Sigmoid colon (tissue), 4 donors: ENCODE measurements around the gene KCNK6.

ENCODE experiments used
- EP300 ChIP-seq, 4 donors: sonication (generic); formaldehyde crosslinking; IDR thresholded peaks; one replicate each; pipeline ENCODE4 v1.6.1; 2017; ENCODE audit warnings: antibody characterized with exemption in 4 of 4
- POLR2A ChIP-seq, 2 donors: fragments of 450-650 bp; IDR thresholded peaks; one replicate each; pipeline ENCODE4 v1.6.1; 2016; ENCODE audit warnings: antibody characterized with exemption in 2 of 2, mild to moderate bottlenecking in 2 of 2, moderate library complexity in 2 of 2
- POLR2AphosphoS5 ChIP-seq, 4 donors: sonication (generic); formaldehyde crosslinking; IDR thresholded peaks; one replicate each; pipeline ENCODE4 v1.6.1; 2017; ENCODE audit warnings: antibody characterized with exemption in 4 of 4
- TF ChIP-seq, protein P1 (sequence below), 4 experiments: fragments of 450-650 bp in 3 of 4; fragments of 200-600 bp in 1 of 4; IDR thresholded peaks; one replicate each; pipeline ENCODE4 v1.5.1; 2016 to 2019; ENCODE audit warnings: antibody characterized with exemption in 4 of 4, mild to moderate bottlenecking in 3 of 4, moderate library complexity in 2 of 4

DNA sequence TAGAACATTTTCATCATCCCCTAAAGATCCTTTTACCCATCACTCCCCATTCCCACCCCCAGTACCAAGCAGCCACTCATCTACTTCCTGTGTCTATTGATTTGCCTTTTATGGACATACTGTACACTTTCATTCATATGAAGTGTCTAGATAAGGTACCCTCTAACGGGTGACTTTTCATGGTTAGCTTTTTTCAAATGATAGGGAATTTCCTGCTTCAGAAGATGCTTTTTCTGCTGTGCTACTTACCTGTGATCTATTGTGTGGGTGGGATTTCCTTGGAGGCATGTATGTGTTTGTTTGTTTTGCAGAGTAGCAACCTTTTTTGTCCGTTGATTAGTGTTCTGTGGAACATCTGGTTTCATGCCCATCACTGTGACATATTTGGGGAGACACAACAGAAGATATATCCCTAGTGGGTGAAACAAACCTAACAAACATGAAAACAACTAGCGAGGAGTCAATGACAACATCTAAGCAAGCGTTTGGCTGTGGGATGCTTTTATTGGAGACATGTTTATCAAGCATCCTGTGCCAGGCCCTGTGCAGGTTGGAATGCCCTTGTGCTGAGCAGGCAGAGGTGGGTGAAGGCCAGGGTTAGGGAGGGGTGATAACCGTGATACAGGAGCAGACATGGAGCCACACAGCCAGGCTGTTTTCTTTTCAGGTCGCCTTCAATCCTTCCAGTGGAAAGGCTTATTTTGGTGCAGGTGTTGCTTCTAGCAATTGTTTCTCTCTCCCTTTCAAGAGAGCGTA is 37.7 kb upstream of the KCNK6 start:
- TF ChIP-seq, protein P1, sequence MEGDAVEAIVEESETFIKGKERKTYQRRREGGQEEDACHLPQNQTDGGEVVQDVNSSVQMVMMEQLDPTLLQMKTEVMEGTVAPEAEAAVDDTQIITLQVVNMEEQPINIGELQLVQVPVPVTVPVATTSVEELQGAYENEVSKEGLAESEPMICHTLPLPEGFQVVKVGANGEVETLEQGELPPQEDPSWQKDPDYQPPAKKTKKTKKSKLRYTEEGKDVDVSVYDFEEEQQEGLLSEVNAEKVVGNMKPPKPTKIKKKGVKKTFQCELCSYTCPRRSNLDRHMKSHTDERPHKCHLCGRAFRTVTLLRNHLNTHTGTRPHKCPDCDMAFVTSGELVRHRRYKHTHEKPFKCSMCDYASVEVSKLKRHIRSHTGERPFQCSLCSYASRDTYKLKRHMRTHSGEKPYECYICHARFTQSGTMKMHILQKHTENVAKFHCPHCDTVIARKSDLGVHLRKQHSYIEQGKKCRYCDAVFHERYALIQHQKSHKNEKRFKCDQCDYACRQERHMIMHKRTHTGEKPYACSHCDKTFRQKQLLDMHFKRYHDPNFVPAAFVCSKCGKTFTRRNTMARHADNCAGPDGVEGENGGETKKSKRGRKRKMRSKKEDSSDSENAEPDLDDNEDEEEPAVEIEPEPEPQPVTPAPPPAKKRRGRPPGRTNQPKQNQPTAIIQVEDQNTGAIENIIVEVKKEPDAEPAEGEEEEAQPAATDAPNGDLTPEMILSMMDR (IDR thresholded peaks at IDR 0.05): no peak
- TF ChIP-seq POLR2A (IDR thresholded peaks at IDR 0.05) (no peak), POLR2AphosphoS5 (IDR thresholded peaks at IDR 0.05) (no peak), EP300 (IDR thresholded peaks at IDR 0.05) (no peak)
